ELR (cell line): ENCODE results near the gene PLPPR3.
"Not testable (repeated sequence)": the region's sequence is repeated elsewhere in the genome, so short reads cannot be mapped to it uniquely, and the experiment has no call there.

Source experiments
- DNase-seq: peaks from one replicate; pipeline ENCODE4 v3.0.0-alpha.2; 2015; ENCODE audit warnings: low read depth

The PLPPR3 gene

DNA sequence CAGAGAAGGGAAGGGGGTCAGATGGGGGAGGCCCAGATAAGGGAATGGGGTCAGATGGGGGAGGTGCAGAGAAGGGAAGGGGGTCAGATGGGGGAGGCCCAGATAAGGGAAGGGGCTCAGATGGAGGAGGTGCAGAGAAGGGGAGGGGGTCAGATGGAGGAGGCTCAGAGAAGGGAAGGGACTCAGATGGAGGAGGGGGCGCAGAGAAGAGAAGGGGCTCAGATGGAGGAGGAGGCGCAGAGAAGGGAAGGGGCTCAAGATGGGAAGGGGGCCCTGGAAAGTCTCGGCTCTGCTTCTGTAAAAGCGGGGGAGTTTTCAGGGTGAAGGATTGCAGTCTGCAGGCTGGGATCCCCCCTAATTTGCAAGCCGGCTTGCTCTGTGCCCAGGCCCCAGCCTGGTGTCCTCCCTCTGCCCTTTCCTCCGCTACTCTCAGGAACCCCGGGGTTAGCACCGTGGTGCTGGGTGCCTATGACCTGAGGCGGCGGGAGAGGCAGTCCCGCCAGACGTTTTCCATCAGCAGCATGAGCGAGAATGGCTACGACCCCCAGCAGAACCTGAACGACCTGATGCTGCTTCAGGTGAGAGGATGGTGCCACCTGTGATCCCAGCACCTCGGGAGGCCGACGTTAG lies 7.5 kb upstream of the PLPPR3 start:
- no peak for DNase-seq

DNA sequence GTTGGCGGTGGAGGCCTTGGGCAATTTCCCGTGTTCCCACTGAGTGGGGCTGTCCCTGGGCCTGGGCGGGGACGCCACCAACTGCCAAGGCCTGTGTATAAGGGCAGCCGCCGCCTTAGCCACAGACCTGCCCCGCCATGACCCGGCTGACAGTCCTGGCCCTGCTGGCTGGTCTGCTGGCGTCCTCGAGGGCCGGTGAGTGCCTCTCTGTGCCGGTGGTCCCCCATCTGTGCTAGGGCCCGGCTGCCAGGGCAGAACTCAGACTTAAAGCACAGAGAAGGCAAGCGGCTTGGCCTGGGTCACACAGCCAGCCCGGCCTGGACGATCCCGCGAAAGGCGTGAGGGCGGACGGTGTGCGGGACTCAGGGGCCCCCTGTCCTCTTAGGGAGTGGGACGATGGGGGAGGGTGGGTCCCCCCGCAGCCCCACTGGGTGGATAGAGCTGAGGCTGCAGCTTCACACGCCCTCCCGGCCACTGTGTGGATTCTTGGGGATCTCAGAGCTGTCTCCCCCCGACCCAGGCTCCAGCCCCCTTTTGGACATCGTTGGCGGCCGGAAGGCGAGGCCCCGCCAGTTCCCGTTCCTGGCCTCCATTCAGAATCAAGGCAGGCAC lies 6.1 kb upstream of the PLPPR3 start, which contains the start of gene AZU1:
Gene AZU1 (plus strand): TSS at position 128 of the 612 bp plus-strand sequence. CDS start 10 bp downstream, at position 138.
- no peak for DNase-seq

DNA sequence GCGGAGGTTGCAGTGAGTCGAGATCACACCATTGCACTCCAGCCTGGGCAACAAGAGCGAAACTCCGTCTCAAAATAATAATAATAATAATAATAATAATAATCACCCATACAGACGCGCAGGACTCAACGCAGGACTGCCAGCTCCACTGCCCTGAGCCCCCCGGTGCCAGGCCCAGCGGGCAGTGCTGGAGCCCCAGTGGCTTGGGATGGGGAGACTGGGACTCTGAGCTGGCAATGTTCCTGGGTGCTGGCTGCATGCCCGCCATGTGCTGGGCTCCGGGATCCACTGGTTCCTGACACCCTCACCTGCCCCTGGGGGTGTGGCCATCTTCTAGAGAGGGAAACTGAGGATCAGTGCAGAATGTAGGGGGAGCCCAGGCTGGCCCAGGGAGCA lies 5.6 kb upstream of the PLPPR3 start:
- no peak for DNase-seq

DNA sequence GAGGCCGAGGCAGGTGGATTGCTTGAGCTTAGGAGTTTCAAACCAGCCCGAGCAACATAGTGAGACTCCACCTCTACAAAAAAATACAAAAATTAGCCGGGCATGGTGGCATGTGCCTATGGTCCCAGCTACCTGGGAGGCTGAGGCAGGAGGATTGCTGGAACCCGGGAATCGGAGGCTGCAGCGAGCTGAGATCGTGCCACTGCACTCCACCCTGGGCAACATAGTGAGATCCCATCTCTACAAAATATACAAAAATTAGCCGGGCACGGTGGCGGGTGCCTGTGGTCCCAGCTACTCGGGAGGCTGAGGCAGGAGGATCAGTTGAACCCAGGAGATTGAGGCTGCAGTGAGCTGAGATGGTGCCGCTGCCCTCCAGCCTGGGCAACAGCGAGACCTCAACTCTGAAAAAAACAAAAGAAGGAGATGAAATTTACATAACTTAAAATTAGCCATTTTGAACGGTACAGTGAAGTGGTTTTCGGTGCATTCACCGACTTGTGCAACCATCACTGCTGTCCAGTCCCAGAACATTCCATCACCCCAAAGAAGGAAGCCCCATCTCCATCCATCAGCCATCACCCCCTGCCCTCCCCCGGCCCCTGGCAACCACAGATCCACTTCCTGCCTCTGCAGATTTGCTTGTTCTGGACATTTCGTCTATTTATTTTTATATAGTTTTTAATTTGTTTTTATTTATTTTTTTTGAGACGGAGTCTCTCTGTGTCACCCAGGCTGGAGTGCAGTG lies 4.3 kb upstream of the PLPPR3 start:
- DNase-seq, result no peak

DNA sequence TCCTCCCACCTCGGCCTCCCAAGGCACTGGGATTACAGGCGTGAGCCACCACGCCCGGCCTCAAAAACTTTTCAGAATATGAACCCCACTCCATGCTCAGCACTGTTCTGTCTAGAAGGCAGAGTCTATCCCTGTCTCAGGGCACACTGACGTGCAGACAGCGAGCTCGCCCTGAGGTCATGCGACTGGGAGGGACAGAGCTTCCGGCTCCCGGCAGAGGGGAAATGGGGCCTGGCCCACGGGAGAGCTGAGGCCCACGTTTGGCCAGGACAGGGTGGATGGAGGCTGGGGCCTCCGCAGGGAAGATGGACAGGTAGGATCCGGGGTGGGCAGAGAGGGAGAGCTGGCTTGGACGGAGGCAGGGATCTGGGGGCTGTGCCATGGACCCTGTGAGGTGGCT lies 3.1 kb upstream of the PLPPR3 start:
- no peak for DNase-seq

DNA sequence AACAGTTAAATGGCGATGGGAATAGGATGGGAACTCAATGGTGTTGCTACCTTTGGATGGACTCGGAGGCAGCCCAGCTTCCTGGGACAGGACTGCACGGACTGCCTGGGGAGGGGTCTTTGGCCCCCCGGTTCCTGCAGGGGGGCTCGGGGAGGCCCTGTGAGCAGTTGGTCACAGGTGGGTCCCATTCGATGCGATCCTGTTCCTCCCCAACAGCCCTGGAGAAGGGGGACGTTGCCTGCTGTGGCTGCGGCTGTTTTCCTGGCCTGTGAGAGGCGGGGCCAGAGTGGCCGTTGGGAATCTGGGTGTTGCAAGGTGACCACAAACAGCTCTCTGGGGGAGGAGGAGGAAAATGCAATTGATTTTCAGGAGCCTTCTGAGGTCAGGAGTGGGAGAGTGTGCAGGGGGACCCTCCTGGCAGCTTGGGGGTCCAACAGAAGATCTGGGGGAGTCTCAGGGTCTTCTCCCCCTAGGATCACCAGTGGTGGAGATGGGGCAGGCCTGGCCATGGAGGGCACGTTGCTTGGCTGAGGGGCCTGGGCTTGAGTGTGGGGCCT lies 1.9 kb upstream of the PLPPR3 start:
- DNase-seq, result no peak

DNA sequence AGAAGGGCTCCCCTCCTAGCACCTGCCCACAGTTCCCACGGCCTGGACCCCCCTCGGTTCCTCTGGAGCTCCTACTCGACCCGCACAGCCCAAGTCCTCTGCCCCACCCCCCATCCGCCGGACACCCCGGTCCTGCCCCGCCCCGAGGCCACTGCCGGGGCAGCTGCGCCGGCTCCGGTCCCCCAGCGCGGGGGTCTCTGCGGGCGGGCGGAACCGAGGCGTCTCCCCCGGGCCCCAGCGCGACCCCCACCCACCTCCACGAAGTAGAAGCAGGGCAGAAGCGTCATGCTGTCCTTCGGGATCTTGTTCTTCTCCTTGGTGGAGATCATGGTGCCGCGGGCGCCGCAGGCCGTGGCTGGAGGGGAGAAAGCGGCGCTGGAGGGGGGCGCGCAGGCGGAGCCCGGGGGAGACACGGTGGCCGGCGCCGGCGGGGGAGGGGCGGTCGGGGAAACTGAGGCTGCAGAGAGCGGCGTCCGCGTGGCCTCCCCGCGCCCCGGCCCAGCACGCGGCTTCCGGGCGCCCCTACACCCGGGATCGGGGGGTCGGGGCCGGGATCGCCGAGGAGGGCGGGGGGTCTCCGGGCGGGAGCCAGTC lies 427 bp downstream of the PLPPR3 start:
- DNase-seq, result no peak

DNA sequence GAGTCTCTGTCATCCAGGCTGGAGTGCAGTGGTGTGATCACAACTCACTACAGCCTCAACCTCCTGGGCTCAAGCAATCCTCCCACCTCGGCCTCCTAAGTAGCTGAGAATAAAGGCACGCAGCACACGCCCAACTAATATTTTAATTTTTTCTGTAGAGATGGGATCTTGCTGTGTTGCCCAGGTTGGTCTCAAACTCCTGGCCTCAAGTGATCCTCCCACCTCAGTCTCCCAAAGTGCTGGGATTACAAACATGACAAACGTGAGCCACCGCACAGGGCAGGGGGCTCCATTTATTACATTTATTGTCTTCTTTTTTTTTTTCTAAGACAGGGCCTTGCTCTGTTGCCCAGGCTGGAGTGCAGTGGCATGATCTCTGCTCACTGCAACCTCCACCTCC lies 1.5 kb downstream of the PLPPR3 start:
- not testable (repeated sequence) for DNase-seq

DNA sequence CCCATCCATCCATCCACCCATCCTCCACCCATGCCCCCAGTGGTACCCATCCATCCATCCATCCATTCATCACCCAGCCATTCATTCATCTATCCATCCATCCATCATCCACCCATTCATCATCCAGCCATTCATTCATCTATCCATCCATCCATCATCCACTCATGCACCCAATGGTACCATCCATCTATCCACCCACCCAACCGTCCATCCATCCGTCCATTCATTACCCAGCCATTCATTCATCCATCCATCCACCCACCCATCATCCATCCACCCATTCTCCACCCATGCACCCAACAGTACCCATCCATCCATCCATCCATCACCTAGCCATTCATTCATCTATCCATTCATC lies 5.3 kb downstream of the PLPPR3 start:
- no peak for DNase-seq

DNA sequence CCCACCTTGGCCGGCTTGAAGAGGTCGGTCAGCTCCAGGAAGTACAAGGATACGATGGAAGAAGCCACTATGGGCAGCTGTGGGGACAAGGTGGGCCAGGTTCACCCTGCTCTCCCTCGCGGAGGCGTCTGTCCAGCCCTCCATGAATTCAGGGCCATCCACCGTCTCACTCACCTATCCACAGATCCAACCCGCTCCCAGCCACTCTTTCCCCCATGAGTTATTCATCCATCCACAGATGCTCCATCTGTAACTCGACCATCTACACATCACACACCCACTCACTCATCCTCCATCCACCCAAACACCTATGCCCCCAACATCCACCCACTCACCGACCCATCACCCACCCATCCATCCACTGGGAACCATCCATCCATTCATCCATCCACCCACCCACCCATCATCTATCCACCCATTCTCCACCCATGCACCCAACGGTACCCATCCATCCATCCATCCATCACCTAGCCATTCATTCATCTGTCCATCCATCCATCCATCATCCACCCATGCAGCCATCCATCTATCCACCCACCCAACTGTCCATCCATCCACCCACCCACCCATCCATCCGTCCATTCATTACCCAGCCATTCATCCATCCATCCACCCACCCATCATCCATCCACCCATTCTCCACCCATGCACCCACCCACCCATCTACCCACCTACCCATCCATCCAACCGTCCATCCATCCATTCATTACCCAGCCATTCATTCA lies 5.8 kb downstream of the PLPPR3 start:
- no peak for DNase-seq

DNA sequence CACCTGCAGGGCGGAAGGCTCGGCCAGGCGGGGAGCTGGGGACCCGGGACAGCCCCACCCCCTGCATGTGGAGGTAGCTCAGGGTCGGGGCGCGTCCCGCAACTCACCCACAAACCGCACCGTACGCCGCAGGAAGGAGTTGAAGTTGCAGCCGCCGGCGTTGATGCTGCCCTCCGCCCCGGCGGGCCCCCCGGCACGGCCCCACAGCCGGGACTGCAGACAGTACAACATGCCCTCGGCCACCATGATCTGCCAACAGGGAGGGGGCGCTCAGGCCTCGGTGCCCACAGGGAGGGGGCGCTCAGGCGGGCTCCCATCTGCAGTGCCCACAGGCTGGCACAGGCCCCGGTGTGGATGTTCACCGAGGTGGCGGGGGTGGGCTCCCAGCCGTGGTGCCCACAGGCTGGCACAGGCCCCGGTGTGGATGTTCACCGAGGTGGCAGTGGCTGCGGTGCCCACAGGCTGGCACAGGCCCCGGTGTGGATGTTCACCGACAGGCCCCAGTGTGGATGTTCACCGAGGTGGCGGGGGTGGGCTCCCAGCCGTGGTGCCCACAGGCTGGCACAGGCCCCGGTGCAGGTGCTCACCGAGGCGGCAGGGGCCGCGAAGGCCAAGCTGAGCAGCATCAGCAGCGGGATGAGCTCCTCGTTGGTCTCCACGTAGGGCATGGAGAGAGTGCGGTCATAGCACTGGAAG lies 6.5 kb downstream of the PLPPR3 start:
- no peak for DNase-seq

DNA sequence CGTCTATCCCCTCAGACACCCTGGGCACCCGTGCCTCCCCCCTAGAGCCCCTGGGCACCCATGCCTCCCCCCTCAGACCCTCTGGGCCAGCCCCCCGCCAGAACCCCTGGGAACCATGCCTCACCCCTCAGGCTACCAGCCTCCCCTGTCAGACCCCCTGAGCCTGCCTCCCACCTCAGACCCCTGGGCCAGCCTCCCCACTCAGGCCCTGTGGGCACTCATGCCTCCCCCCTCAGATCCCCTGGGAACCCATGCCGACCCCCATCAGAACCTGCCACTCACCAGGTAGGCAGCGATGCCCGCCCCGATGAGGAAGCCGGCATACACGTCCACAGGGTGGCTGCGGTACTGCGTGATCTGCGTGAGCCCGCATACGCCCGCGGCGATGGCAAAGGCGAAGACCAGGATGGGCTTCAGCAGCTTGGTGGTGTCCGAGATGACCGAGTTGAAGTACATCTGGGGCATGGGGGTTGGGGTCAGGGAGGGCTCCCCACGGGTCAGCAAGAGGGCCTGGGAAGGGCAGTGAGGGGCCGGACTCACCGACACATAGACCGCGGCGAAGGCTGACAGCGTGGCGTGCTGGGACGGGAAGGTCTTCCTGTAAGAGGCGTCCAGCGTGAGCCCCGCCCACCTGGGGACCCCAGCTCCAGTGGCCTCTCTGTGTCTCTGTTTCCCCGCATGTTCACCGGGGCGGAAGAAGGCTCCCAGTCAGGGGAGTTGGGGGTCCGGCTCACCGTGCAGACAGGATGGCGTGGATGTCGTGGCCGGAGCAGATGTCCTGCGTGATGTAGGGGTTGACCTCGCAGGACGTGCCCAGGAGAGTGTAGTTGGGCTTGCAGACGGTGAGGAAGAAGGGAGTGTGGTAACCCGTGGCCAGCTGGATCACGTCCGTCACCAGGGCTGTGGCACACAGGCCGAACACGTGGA lies 7.3 kb downstream of the PLPPR3 start:
- no peak for DNase-seq

DNA sequence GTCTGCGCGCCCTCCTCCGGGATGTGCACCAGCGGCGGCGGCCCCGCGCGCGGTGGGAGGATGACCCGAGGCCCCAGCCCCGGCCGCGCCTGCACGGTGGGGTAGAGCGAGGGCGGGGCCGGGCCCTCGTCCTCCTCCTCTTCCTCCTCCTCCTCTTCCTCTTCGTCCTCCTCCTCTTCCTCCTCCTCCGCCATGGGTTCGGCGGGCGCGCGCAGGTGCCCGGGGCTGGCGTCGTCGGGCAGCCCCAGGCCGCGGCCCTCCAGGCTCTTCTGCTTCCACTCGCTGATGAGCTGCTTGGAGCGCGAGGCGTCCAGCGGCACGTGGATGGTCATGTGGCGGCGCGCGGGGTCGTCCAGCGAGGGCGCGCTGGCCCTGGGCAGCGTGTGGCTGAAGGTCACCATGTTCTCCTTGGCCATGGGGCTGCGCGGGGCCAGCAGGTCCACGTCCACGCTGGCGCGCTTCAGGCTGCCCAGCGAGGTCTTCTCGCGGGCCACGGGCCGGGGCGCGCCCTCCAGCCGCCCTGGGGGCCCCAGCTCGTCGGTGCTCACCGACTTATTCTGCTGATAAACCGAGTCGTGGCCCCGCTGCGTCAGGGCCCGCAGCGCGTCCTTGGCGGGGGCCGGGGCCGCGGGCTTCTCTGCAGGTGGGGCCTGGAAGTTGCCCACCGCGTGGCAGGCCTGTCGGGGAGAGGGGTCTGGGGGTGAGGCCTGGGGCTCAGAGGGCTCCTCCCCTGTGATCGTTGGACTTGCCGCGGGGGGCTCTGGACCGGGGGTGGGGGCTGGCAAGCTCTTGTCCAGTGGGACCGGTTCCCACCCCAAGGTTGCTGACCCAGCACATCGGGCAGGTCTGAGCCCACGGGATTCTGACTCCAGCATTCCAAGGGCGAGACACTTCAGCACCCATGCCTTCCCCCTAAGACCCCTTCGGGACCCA lies 8.3 kb downstream of the PLPPR3 start:
- peak; percentile 38 for DNase-seq

DNA sequence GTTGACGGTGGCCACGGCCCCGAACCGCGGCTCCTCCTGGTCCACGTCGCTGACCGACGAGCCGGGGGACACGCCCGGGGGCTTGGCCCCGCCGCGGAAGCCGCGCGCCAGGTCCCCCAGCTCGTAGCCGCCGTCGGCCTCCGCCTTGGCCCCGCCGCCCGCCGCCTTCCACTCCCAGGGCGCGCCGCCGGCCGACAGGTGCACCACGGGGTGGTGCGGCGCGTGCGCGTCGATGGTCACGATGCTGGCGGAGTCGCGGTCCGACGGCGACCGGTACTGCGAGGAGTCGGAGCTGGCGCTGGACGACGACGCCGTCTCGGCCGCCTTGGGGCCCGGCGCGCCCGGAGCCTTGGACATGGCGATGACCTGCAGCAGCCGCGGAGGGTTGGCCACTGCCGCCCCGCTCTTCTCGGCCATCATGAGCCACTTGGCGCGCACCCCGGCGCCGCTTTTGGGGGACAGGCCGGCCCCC lies 9.0 kb downstream of the PLPPR3 start:
- no peak for DNase-seq

DNA sequence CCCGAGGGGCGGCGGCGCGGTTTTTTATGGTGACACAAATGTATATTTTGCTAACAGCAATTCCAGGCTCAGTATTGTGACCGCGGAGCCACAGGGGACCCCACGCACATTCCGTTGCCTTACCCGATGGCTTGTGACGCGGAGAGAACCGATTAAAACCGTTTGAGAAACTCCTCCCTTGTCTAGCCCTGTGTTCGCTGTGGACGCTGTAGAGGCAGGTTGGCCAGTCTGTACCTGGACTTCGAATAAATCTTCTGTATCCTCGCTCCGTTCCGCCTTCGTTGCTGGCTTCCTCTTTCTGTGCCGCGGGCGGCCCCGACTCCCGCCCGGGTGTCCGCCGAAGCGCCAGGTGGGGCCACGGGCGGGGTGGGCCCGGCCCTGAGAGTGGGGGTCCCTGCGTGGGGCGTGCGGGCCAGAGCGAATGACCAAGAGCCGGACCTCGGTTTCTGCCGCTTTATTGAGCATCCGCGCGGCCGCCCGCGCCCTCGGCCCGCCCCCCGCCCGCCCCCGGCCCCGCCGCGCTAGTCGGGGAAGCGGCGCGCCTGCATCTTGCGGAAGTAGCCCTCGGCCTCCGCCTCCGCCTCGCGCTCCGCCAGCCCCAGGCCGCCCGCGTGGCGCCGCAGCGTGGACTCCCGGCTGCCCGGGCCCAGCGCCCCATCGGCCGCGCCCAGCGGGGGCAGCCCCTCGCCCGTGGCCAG lies 9.6 kb downstream of the PLPPR3 start:
- no peak for DNase-seq

DNA sequence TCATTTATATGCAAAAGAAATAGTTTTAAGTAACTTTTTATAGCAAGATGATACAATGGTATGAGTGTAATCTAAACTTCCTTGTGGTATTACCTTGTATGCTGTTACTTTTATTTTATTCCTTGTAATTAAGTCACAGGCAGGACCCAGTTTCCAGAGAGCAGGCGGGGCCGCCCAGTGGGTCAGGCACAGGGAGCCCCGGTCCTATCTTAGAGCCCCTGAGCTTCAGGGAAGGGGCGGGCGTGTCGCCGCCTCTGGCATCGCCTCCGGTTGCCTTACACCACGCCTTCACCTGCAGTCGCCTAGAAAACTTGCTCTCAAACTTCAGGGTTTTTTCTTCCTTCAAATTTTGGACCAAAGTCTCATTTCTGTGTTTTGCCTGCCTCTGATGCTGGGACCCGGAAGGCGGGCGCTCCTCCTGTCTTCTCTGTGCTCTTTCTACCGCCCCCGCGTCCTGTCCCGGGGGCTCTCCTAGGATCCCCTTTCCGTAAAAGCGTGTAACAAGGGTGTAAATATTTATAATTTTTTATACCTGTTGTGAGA lies 10.2 kb downstream of the PLPPR3 start:
- no peak for DNase-seq

DNA sequence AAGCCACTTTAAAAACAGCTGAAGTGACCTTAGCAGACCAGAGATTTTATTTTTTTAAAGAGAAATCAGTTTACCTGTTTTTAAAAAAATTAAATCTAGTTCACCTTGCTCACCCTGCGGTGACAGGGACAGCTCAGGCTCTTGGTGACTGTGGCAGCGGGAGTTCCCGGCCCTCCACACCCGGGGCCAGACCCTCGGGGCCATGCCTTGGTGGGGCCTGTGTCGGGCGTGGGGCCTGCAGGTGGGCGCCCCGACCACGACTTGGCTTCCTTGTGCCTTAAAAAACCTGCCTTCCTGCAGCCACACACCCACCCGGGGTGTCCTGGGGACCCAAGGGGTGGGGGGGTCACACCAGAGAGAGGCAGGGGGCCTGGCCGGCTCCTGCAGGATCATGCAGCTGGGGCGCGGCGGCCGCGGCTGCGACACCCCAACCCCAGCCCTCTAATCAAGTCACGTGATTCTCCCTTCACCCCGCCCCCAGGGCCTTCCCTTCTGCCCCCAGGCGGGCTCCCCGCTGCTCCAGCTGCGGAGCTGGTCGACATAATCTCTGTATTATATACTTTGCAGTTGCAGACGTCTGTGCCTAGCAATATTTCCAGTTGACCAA lies 10.8 kb downstream of the PLPPR3 start:
- no peak for DNase-seq
